ENCODE data around the gene GPLD1.
"Not testable (repeated sequence)": the region's sequence is repeated elsewhere in the genome, so short reads cannot be mapped to it uniquely, and the experiment has no call there.

GPLD1 gene

DNA sequence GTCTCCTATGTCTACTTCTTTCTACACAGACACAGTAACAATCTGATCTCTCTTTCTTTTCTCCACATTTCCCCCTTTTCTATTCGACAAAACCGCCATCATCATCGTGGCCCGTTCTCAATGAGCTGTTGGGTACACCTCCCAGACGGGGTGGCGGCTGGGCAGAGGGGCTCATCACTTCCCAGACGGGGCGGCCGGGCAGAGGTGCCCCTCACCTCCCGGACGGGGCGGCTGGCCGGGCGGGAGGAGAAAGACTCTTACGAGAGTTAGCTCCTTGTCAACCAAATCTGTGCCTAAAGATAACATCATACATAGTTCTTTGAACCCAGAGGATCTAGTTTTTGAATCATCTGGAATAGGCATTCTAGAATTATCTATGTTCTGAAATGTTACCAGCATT lies 74.8 kb downstream of the GPLD1 start:
- DNase-seq (ENCODE audit: low read depth, low spot score) = not testable (repeated sequence)

DNA sequence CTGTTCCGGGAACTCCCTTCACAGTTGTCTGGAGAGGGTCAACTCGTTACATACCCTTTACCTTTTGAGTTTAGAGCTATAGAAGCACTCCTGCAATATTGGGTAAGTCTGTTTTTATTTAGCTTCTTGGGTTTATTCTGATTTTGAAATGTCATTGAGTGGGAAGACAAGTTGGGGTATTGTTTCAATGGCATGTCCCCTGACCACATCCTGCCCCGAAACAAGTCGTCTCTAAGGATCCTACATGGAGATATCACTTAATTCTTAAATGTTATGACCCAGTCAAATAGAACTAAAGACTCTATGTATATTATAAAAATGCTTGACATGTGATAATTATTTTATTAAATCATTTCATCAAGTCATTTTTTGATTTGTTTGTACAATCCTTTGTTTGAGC lies 77.1 kb downstream of the GPLD1 start:
- no peak for DNase-seq (ENCODE audit: low read depth, low spot score)

GRCh38 chr6:24410622-24411021 lies 78.8 kb downstream of the GPLD1 start:
- no peak for DNase-seq (ENCODE audit: low read depth, low spot score)

DNA sequence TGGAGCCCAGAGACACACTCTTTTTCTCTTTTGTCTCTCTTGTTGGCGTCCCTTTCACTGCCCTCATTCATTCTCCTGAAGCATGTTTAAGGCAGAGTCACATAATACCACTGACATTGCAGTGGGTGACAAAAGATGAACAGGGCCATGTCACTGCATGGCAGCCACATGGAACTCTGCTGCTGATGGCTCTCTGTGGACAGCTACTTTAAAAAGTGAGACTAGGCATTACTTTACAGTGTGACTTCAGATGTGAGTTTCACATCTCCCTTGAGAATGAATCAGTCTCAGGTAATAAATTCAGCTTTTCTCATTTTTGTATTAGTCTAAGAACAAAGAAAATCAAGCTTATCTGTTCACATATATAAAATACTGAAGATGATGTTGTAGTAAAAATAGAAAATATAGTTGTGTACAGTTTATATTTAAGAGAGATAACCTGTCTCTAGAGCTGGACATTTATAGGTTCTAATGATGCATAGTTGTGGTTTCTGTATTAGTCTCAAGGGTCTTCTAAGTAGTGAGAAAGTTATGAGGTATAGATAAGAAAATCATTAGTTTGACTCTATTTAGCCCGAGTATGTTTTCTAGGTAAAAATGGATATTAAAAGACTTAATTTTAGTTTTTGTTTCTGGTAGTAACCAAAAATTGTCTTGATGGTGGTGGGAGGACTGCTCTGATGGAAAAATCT lies 80.5 kb downstream of the GPLD1 start:
- no peak for DNase-seq (ENCODE audit: low read depth, low spot score)

DNA sequence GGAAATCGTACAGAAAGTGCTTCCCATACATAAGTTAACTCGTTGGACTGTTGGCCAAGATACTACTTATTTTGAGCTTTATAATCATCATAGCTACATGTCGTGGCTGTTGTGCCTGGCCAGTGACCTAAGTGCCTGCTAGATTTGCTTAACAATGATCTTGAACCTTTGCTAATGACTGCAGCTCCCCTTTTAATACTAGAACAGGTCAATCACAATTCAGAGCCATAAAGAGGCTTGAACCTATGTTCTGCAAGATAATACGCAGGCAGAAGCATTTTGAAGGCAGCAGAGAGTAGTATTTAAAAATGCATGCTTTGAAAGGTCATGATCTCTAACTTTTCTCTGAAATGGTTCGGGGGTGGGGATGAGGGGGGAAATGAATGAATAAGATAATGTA lies 84.1 kb downstream of the GPLD1 start:
- DNase-seq (ENCODE audit: low read depth, low spot score) = no peak

- no peak for DNase-seq (ENCODE audit: low read depth, low spot score)
These were observed 85.9 kb downstream of the GPLD1 start for GRCh38 chr6:24403501-24403824.

DNA sequence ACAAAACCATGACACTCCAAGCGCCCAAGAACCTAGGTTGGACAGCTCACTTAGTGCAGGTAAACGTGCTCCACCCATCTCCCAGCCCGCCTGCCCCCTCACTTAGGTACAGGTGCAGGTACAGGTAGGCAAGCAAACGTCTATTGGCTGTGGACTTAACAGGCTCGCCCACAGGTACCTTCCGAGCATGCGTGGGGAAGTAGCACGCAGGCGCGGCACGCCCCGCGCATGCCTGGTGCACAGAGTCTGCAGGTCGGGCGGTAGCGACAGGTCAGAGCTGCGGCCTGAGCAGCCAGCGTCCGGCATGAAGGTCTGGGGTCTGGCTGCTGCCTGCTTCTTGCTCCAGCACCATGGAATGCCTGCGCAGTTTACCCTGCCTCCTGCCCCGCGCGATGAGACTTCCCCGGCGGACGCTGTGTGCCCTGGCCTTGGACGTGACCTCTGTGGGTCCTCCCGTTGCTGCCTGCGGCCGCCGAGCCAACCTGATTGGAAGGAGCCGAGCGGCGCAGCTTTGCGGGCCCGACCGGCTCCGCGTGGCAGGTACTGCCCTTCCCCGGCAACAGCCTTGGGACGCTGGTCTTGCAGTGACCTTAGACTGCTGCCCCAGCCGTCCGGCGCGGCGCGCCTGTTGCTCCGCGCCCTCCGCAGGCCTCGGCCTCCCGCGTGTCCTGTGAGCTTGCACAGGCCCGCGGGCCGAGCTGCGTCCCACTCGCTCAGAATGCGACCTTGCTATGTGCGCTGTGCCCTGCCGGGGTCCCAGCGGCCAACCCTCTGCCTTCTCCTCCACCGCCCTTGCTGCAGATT lies 86.5 kb downstream of the GPLD1 start, which contains the start of gene MRS2:
Gene MRS2, plus strand, starts transcription at position 240 of the 804 bp plus-strand sequence. Its CDS starts 111 bp downstream, at position 351.
- peak; percentile 89 for DNase-seq (ENCODE audit: low read depth, low spot score)

DNA sequence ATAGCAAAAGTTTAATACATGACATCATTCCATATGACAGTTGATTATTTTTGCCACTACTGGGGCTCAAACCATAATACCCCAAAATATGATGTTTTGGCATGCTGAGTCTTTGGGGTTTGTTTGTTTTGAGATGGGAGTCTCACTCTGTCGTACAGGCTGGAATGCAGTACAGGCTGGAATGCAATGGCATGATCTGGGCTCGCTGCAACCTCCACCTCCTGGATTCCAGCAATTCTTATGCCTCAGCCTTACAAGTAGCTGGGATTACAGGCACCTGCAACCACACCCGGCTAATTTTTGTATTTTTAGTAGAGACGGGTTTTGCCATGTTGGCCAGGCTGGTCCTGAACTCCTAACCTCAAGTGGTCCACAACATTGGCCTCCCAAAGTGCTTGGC lies 87.9 kb downstream of the GPLD1 start:
- no peak for DNase-seq (ENCODE audit: low read depth, low spot score)

GRCh38 chr6:24400045-24401039 lies 89.0 kb downstream of the GPLD1 start:
- not testable (repeated sequence) for DNase-seq (ENCODE audit: low read depth, low spot score)

GRCh38 chr6:24397631-24398030 lies 91.7 kb downstream of the GPLD1 start:
- DNase-seq (ENCODE audit: low read depth, low spot score) = no peak

- DNase-seq (ENCODE audit: low read depth, low spot score) = no peak
These were observed 92.6 kb downstream of the GPLD1 start for GRCh38 chr6:24396824-24397223.

DNA sequence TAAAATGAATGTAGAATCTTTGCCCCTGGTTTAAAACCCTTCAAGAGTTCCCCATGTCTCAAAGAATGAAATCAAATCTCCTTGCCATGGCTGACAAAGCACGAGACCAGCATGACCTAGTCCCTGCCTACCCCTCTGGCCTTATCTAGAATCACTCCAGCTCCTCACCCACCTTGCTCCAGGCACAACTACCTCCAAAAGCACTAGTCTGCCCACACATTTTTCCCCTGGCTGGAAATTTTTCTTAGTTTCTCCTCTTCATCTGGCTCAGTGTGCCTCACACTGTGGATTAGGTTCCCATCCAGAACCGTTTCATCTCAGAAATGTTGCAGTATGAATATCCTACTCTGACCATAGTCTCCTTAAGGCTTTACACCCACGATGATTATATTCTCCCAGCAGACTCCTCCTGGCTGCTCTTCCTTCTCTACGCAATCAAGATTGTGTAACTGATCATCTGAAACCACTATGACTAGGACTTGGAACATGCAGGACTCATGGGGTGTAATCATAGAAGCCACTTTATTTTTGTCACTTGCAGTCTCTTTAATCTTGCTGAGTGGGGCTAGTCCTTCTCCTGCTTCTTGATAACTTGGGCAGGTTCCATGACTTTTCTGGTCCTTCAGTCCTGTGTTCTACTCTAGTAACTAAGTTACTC lies 94.5 kb downstream of the GPLD1 start:
- no peak for DNase-seq (ENCODE audit: low read depth, low spot score)

DNA sequence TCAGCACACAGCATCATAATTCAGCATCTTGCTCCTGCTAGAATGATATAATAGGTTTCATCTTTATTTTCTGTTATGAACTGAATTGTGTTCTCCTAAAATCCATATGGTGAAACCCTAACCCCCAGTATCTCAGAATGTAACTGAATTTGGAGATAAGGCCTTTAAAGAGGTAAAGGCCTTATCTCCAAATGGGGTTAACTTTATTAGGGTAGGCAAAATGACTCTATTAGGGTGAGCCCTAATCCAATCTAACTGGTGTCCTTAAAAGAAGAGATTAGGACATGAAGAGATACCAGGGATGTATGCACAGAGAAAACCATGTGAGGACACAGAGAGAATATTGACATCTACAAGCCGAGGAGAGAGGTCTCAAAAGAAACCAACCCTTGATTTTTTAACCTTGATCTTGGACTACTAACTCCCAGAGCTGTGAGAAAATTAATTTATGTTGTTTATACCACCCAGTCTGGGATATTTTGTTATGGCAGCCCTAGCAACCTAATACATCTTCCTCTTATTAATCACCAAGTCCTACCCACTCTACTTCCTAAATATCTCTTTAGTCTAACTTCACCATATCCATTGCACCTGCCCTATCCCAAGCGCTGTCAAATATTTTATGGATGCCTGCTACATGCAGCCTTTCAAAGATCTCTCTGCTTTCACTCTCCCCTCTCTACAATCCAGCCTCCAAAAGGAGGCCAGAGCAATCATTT lies 95.2 kb downstream of the GPLD1 start:
- no peak for DNase-seq (ENCODE audit: low read depth, low spot score)

GRCh38 chr6:24391756-24392405 lies 97.5 kb downstream of the GPLD1 start:
- DNase-seq (ENCODE audit: low read depth, low spot score) = no peak

DNA sequence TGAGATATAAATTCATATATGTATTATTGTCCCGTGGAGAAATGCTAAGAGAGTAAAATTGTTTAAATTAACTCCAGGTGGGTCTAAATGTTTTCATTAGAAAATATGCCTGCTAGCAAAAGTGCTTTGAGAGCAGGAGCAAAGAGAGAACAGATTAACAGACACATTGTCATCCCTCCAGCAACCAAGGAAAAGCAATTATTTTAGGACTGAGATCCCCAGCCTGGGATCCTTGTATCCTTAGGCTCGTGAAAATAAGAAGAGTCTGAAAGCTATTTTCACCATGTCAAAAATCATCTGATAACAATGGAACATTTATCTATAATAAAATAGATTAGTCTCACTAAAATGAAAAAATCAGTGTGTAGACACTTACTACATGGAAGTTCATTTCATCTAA lies 98.2 kb downstream of the GPLD1 start:
- no peak for DNase-seq (ENCODE audit: low read depth, low spot score)

DNA sequence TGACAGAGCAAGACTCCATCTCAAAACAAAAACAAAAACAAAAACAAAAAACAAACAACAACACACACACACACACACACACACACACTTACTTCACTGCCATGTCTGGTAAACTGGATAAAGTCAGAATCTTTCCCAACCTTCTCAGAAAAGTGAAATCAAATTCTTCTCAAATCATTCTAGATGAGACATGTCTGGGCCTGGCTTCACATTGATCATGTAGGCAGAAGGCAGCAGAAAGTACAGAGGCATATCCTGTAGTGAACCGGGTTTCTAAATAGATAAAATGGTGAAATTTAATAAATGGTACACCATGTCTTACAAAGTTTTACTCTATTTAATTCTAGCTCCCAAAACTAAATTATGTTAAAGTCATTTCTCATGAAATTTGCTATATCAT lies 101.6 kb downstream of the GPLD1 start:
- no peak for DNase-seq (ENCODE audit: low read depth, low spot score)

- no peak for DNase-seq (ENCODE audit: low read depth, low spot score)
These were observed 103.7 kb downstream of the GPLD1 start for GRCh38 chr6:24385536-24386269.

GRCh38 chr6:24384369-24385130 lies 104.8 kb downstream of the GPLD1 start:
- not testable (repeated sequence) for DNase-seq (ENCODE audit: low read depth, low spot score)
